ENCODE results near the gene SRGAP2. TPM values are rescaled to one million over a fixed set of nuclear protein-coding genes. Genes with fewer than 3 reads are reported as not detected.
"Not testable (repeated sequence)": the region's sequence is repeated elsewhere in the genome, so short reads cannot be mapped to it uniquely, and the experiment has no call there.

SRGAP2 gene
- total RNA-seq, 1 experiment from 2014 or later = 37.9 TPM

- DNase-seq (ENCODE audit: low spot score) = not testable (repeated sequence)
Observed at GRCh38 chr1:206250953-206251681, 47.8 kb downstream of the SRGAP2 start.

GRCh38 chr1:206252680-206253335 lies 49.5 kb downstream of the SRGAP2 start:
- DNase-seq (ENCODE audit: low spot score) = not testable (repeated sequence)

Other genes with a start within 250 kb of the SRGAP2 start
- 9.0 and 10.5 TPM in 2 replicates for gene RAB7B, start 200.1 kb upstream of the SRGAP2 start, total RNA-seq (2014; rRNA removed; shearing (Covaris generic))
- 6.6 and 9.1 TPM in 2 replicates for gene CTSE, start 179.6 kb upstream of the SRGAP2 start, total RNA-seq (2014; rRNA removed; shearing (Covaris generic))
- gene RHEX, start 150.4 kb upstream of the SRGAP2 start, total RNA-seq (2014; rRNA removed; shearing (Covaris generic)) = not detected in 2 replicates
- gene AVPR1B, start 86.2 kb upstream of the SRGAP2 start, total RNA-seq (2014; rRNA removed; shearing (Covaris generic)) = not detected in 2 replicates
- gene FAM72A, start 702 bp upstream of the SRGAP2 start, total RNA-seq (2014; rRNA removed; shearing (Covaris generic)) = 3.8 and 10.9 TPM in 2 replicates

Data from HT-29 (cell line).